Measurements from ENCODE around the gene SIGLEC11.

- TF ChIP-seq EP300 (IDR thresholded peaks at IDR 0.05) (no peak), CTCF (IDR thresholded peaks at IDR 0.05) (no peak), POLR2A (IDR thresholded peaks at IDR 0.05) (no peak), POLR2AphosphoS5 (IDR thresholded peaks at IDR 0.05) (no peak)
Measured at GRCh38 chr19:50002386-50002960, 41.5 kb upstream of the SIGLEC11 start.

Measured in upper lobe of left lung (tissue), 4 donors.